GM12872 (cell line): ENCODE data around the gene NR6A1.
A peak's percentile ranks its signal among the peaks of the same experiment; 100 is the strongest.

Source experiments
- CTCF ChIP-seq: IDR thresholded peaks from 3 replicates; pipeline ENCODE4 v1.5.1; 2011; ENCODE audit warnings: low read depth, mild to moderate bottlenecking, low read length, moderate library complexity; ENCODE audit not compliant: insufficient read depth

Gene NR6A1

GRCh38 chr9:124771021-124771866 is at the start of gene NR6A1:
NR6A1 (minus strand) TSS chr9:124771311.
- TF ChIP-seq CTCF = peak; percentile 45; the same call in 2 of the 3 replicates

- no peak for TF ChIP-seq CTCF
Measured at GRCh38 chr9:124818431-124819281, 47.5 kb upstream of the NR6A1 start.

- no peak for TF ChIP-seq CTCF
Measured at GRCh38 chr9:124815601-124816000, 44.5 kb upstream of the NR6A1 start.

- no peak for TF ChIP-seq CTCF
Measured at GRCh38 chr9:124814164-124814535, 43.0 kb upstream of the NR6A1 start.

- no peak for TF ChIP-seq CTCF
Measured at GRCh38 chr9:124813501-124814163, 42.5 kb upstream of the NR6A1 start.

GRCh38 chr9:124813041-124813440 is 41.9 kb upstream of the NR6A1 start:
- no peak for TF ChIP-seq CTCF

GRCh38 chr9:124812441-124812876 is 41.3 kb upstream of the NR6A1 start:
- no peak for TF ChIP-seq CTCF
